Keratinocyte (primary cell): Measurements from ENCODE around the gene TARS3. TPM values are rescaled to one million over a fixed set of nuclear protein-coding genes. Genes with fewer than 3 reads are reported as not detected.

Experiments
- DNase-seq: peaks from one replicate; pipeline ENCODE4 v3.0.0-alpha.2; 2011; ENCODE audit warnings: low read depth, missing footprints, low spot score
- FAIRE-seq: peaks from 2 replicates; lab custom pipeline; 2011; peaks lifted over from hg19 to GRCh38; lab: Jason Lieb, UNC
- H2AFZ ChIP-seq: 2 replicates; pipeline ENCODE4 v1.6.0; 2012; ENCODE audit warnings: low read length, control low read depth, inconsistent platforms; ENCODE audit not compliant: control insufficient read depth
- H3K27ac ChIP-seq: 2 replicates; pipeline ENCODE4 v1.5.1; 2011; ENCODE audit warnings: low read length; ENCODE audit not compliant: control insufficient read depth, insufficient read depth
- H3K27me3 ChIP-seq: 3 replicates; pipeline ENCODE4 v1.6.0; 2011; ENCODE audit warnings: low read length; ENCODE audit not compliant: control insufficient read depth, insufficient read depth; ENCODE audit errors: extremely low read depth
- H3K36me3 ChIP-seq, 2 experiments: 2 replicates in 1 of 2; 3 replicates in 1 of 2; pipeline ENCODE4 v1.5.1; 2011; ENCODE audit warnings: low read length in 2 of 2, mild to moderate bottlenecking in 1 of 2; ENCODE audit not compliant: control insufficient read depth in 2 of 2, insufficient read depth in 2 of 2; ENCODE audit errors: extremely low read depth in 1 of 2
- H3K4me1 ChIP-seq: 3 replicates; pipeline ENCODE4 v1.5.1; 2011; ENCODE audit warnings: low read length; ENCODE audit not compliant: control insufficient read depth, insufficient read depth; ENCODE audit errors: extremely low read depth
- H3K4me2 ChIP-seq: 3 replicates; pipeline ENCODE4 v1.6.0; 2011; ENCODE audit warnings: low read depth, low read length; ENCODE audit not compliant: control insufficient read depth, insufficient read depth; ENCODE audit errors: extremely low read depth
- H3K4me3 ChIP-seq, 3 experiments: fragments of 200-600 bp in 1 of 3; sonication (generic) in 1 of 3; 2 replicates in 2 of 3; 3 replicates in 1 of 3; pipeline ENCODE4 v1.5.1; 2011 to 2016; ENCODE audit warnings: low read length in 3 of 3, mild to moderate bottlenecking in 3 of 3, control low read depth in 2 of 3, inconsistent platforms in 1 of 3, low read depth in 1 of 3, mixed read lengths in 1 of 3, mixed run types in 1 of 3, moderate library complexity in 1 of 3; ENCODE audit not compliant: control insufficient read depth in 2 of 3, insufficient read depth in 2 of 3; ENCODE audit errors: extremely low read depth in 1 of 3
- H3K79me2 ChIP-seq: 2 replicates; pipeline ENCODE4 v1.6.0; 2012; ENCODE audit warnings: low read length; ENCODE audit not compliant: control insufficient read depth, insufficient read depth
- H3K9ac ChIP-seq: 3 replicates; pipeline ENCODE4 v1.6.0; 2011; ENCODE audit warnings: low read length; ENCODE audit not compliant: control insufficient read depth, insufficient read depth; ENCODE audit errors: extremely low read depth
- H3K9me1 ChIP-seq: 3 replicates; pipeline ENCODE4 v1.6.0; 2011; ENCODE audit warnings: low read length; ENCODE audit not compliant: control insufficient read depth, insufficient read depth; ENCODE audit errors: extremely low read depth
- H3K9me3 ChIP-seq: 2 replicates; pipeline ENCODE4 v1.5.1; 2012; ENCODE audit warnings: low read depth, low read length; ENCODE audit not compliant: control insufficient read depth
- H4K20me1 ChIP-seq: 3 replicates; pipeline ENCODE4 v1.6.0; 2011; ENCODE audit warnings: low read length; ENCODE audit not compliant: control insufficient read depth, insufficient read depth; ENCODE audit errors: extremely low read depth
- EZH2 ChIP-seq: IDR thresholded peaks from one replicate; pipeline ENCODE4 v1.6.1; 2012; ENCODE audit warnings: inconsistent platforms, mild to moderate bottlenecking, low read length, moderate library complexity
- dilution Hi-C: fragments of 300-500 bp; cut with MboI; formaldehyde crosslinking; loops from one replicate; pipeline ENCODE4 v1.7.0; 2020; ENCODE audit warnings: low sequenced_read_pairs; ENCODE audit not compliant: extremely low pct_ligation_motif_present
- polyA plus RNA-seq, 5 experiments: library from polyadenylated mRNA; depleted of rRNA in 3 of 5; stranded (reverse) in 3 of 5; stranded (forward) in 1 of 5; unstranded in 1 of 5; fragments of >200 nt; gene quantifications; 1 replicate in 1 of 5; 2 replicates in 3 of 5; 3 replicates in 1 of 5; pipeline versions ENCODE4 v1.2.1 to v1.2.3, GENCODE V29; 2011 to 2012; ENCODE audit warnings: missing spikeins in 2 of 5, low read depth in 1 of 5, low replicate concordance in 1 of 5
- TF ChIP-seq, protein P1 (sequence below), 3 experiments: IDR thresholded peaks in 1 of 3; conservative IDR thresholded peaks in 1 of 3; optimal IDR thresholded peaks in 1 of 3; 2 replicates in 2 of 3; 3 replicates in 1 of 3; pipeline versions ENCODE3 to v1.5.1; 2011; ENCODE audit warnings: low read length in 3 of 3, mild to moderate bottlenecking in 3 of 3, moderate library complexity in 2 of 3, control low read depth in 1 of 3, inconsistent platforms in 1 of 3; ENCODE audit not compliant: insufficient read depth in 2 of 3; ENCODE audit errors: extremely low read depth in 1 of 3

Gene TARS3
- polyA plus RNA-seq, 1 donor (not counting 4 experiments of a cell fraction or from before 2014, with no cell fraction given), result 3.9 TPM

DNA sequence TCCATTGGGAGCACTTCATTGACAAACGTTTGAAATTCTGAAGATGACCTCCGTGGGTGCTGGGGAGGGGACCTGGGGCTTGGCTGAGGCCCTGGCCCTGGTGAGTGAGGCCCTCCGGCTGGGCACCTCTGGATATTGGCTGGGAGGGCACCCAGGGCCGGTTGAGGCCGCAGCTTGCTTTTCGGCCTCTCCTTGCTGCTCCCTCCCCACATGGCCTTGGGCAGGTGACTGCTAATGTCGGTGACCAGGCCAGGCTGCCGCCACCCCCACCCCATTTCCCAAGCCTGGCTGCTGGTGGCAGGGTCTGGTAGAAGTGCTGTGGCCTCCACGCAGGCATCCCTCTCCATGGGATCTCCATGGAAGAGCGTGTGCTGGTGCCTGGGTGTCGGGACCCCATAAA is 111.6 kb downstream of the TARS3 start:
- no peaks in the 10 kb centered on the region for H3K36me3 ChIP-seq
- H3K4me1 ChIP-seq, result peaks cover 12% of the 10 kb centered on the region
- H3K27me3 ChIP-seq, result peaks cover 33% of the 10 kb centered on the region
- no peak for FAIRE-seq
- dilution Hi-C loops, result no loop called here
- DNase-seq, result no peak
- no peak overlapping the region for H2AFZ ChIP-seq
- TF ChIP-seq EZH2, result no peak
- TF ChIP-seq, protein P1, sequence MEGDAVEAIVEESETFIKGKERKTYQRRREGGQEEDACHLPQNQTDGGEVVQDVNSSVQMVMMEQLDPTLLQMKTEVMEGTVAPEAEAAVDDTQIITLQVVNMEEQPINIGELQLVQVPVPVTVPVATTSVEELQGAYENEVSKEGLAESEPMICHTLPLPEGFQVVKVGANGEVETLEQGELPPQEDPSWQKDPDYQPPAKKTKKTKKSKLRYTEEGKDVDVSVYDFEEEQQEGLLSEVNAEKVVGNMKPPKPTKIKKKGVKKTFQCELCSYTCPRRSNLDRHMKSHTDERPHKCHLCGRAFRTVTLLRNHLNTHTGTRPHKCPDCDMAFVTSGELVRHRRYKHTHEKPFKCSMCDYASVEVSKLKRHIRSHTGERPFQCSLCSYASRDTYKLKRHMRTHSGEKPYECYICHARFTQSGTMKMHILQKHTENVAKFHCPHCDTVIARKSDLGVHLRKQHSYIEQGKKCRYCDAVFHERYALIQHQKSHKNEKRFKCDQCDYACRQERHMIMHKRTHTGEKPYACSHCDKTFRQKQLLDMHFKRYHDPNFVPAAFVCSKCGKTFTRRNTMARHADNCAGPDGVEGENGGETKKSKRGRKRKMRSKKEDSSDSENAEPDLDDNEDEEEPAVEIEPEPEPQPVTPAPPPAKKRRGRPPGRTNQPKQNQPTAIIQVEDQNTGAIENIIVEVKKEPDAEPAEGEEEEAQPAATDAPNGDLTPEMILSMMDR (optimal IDR thresholded peaks at IDR 0.05 in 1 of 3, IDR thresholded peaks at IDR 0.05 in 1 of 3, conservative IDR thresholded peaks at IDR 0.05 in 1 of 3; ENCODE audit: extremely low read depth in 1 of 3, insufficient read depth in 2 of 3, low read length in 3 of 3), result no peak
- H4K20me1 ChIP-seq, result no peaks in the 10 kb centered on the region
- no peak overlapping the region for H3K9ac ChIP-seq
- no peaks in the 10 kb centered on the region for H3K79me2 ChIP-seq
- no peak overlapping the region for H3K27ac ChIP-seq
- no peaks in the 10 kb centered on the region for H3K9me1 ChIP-seq
- no peaks in the 10 kb centered on the region for H3K9me3 ChIP-seq
- H3K4me2 ChIP-seq, result no peak overlapping the region
- H3K4me3 ChIP-seq, result no peak overlapping the region

GRCh38 chr15:101611580-101612299 is 112.5 kb downstream of the TARS3 start:
- H3K4me3 ChIP-seq, result no peak overlapping the region
- no peaks in the 10 kb centered on the region for H3K79me2 ChIP-seq
- no peak overlapping the region for H2AFZ ChIP-seq
- peaks cover 12% of the 10 kb centered on the region for H3K4me1 ChIP-seq
- H3K9me1 ChIP-seq, result no peaks in the 10 kb centered on the region
- no peaks in the 10 kb centered on the region for H4K20me1 ChIP-seq
- dilution Hi-C loops, result no loop called here
- DNase-seq (no peak), FAIRE-seq (no peak)
- peaks cover 33% of the 10 kb centered on the region for H3K27me3 ChIP-seq
- H3K27ac ChIP-seq, result no peak overlapping the region
- no peaks in the 10 kb centered on the region for H3K9me3 ChIP-seq
- H3K9ac ChIP-seq, result no peak overlapping the region
- TF ChIP-seq, protein P1 (optimal IDR thresholded peaks at IDR 0.05 in 1 of 3, IDR thresholded peaks at IDR 0.05 in 1 of 3, conservative IDR thresholded peaks at IDR 0.05 in 1 of 3; ENCODE audit: extremely low read depth in 1 of 3, insufficient read depth in 2 of 3, low read length in 3 of 3), result no peak
- TF ChIP-seq EZH2, result no peak
- no peak overlapping the region for H3K4me2 ChIP-seq
- no peaks in the 10 kb centered on the region for H3K36me3 ChIP-seq
